Stimulated activated CD4-positive, alpha-beta T cell treated with anti-CD3 and anti-CD28 coated beads, TNF-alpha, amount 100 ng/mL, for 48 hours (primary cell): ENCODE results near the gene FBXL17.

Experiments
- DNase-seq, 3 donors: peaks; one replicate each; pipeline ENCODE4 v3.0.0-alpha.2; 2020; ENCODE audit warnings: low read depth in 3 of 3

Gene FBXL17

DNA sequence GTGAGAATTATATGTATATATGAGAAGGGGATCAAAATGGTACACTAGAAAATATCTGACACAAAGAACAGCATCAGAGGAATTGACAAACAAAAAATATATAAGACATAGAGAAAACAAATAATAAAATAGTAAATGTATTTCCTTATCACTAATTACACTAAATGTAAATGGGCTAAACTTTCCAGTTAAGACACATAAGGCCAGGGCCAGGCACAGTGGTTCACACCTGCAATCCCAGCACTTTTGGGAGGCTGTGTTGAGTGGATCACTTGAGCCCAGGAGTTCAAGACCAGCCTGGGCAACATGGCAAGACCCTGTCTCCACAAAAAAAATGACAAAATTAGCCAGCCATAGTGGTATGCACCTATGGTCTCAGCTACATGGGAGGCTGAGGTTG lies 8.5 kb downstream of the FBXL17 start:
- no peak for DNase-seq

DNA sequence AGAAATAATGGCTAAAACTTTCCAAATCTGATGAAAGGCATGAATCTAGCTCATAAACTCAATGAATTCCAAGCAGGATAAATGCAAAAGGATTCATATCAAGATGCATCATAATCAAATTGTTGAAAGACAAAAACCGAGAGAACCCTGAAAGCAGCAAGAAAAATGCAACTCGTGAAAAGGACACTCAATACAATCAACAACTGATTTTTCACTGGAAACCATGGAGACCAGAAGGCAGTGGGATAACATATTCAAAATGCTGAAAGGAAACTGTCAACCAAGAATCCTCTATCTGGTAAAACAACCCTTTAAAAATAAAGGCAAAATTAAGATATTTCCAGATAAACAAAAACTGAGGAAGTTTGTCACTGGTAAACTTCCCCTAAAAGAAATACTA lies 9.5 kb downstream of the FBXL17 start:
- no peak for DNase-seq

DNA sequence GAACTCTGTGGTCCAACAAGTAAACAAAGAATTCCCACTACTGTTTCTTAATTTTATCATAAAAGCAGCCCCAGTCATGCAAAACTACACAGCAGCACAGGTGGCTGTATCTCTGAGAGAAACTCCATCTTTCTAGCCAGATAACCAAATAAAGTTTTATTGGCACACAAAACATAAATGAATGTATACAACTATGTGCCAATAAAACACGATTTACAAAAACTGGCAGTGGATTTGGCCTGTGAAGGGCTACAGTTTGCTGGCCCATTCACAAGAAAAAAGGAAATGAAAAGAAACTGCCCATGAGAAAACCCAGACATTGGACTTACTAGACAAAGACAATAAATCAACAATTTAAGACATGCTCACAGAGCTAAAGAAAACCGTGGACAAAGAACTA lies 10.6 kb downstream of the FBXL17 start:
- DNase-seq: no peak

DNA sequence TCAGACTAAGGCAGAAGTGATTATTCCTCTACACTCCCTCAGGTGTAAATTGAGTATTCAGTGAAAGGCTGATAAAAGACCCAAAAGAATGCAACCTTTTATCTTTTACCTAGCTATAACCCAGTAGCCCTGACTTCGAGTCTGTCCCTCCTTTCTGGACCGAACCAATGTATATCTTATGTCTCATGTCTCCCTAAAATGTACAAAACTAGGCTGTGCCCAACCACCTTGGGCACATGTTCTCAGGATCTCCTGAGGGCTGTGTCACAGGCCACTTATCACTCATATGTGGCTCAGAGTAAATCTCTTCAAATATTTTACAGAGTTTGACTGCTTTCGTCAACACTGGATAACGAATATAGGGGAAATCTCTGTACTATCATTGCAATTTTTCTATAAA lies 12.7 kb downstream of the FBXL17 start:
- DNase-seq: no peak

DNA sequence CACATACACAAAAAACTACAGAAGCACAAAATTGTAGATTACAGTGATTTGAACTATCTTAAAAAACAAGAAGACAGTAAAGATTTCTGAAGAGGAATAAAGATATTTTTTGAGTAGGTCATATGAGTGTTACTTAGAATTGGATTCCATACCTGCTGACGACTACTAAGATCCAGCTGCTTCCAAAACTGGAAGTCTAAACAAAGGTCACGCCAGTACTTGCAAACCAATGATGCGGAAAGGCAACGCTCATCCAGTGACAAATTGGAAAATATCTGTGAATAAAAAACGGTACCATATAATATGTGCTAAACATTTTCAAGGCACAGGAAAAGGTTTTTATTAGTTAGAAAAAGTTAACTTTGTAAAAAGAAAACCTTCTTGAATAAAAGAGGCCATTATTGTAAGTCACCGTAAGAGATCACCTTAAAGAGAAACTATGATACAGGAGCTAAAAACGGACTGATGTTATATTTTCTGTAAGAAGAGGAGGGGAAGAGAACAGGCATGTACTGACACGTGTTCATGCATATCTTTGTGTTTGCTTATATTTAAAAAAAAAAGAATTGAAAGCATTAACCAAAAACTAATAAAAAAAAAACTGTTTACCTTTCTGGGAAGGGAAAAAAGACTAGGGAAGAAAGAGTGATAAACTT lies 14.1 kb downstream of the FBXL17 start:
- DNase-seq: no peak

DNA sequence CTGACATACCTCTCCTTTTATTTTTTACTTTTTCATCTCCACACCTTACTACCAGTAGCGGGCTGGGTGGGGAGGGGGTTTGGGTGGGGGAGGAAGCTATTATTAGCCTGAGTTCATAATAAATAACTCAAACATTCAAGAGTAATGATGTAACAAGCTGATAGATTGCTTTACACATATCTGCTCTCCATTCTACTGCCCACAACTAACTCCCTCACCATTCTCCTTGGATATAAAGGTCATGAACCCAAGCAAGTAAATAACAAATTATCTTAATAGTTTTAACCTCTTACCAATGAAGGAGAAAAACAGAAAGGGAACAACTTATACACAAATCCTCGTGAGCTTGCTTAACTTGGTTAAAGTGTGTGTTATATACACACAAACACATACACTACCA lies 15.4 kb downstream of the FBXL17 start:
- DNase-seq: no peak

DNA sequence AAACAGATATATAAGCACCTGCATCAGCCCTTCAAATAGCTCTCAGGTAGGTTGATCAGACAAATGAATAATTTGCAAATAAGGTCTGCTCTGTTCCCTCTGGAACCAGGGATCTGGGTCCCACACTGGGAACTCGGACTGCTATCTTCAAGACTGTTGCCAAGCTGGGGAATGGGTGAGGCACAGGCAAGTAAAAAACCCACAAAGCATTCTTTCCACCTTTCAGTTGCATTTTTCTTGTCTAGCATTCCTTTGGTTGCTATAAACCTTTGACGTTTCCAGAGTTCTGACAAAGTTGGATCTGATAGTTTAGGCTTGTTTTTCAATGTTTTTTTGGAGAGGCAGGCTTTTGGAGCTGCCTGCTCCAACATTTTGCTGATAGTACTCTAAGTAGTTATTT lies 20.1 kb downstream of the FBXL17 start:
- no peak for DNase-seq

DNA sequence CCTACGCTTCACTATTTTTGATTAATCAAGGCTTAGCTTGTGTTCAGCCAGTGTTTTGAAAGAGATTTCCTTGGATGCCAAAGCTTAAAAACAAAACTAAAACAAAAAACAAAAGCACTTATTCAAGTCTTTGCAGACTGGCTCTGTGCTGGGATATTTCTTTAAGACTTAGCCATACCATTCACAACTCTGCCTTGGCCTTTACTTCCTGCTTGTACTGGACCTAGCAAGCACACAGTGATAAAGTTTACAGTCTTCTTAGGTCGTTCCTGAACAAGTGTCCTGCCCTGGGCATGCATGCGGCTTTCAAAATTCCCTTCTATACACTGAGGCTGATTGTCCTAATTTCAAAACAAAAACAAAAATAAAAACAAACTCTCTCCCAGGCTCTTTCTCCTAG lies 20.7 kb downstream of the FBXL17 start:
- DNase-seq: no peak

DNA sequence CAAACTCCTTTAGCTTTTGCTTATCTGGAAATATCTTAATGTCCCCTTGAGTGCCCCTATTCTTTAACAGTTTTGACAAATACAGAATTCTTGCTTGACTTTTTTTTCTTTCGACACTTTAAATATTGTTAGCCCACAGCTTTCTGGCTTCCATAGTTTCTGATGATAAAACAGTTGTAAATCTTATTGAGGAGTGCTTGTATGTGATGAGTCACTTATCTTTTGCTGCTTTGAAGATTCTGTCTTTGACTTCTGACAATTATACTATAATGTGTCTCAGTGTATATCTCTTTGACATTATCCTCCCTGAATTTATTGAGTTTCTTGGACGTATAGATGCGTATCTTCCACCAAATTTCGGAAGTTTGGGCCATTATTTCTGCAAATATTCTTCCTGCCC lies 21.6 kb downstream of the FBXL17 start:
- no peak for DNase-seq

DNA sequence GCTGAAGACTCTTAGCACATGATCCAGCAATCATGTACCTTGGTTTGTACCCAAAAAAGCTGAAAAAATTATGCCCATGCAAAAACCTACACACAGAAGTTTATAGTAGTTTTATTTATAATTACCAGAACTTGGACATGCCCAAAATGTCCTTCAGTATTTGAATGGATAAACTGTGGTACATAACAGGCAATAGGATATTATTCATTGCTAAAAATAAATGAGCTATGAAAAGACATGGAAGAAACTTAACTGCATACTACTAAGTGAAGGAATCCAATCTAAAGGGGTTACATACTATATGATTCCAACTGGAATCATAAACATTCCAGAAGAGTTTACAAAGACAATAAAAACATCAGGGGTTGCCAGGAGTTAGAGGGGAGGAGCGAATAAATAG lies 25.6 kb downstream of the FBXL17 start:
- no peak for DNase-seq

DNA sequence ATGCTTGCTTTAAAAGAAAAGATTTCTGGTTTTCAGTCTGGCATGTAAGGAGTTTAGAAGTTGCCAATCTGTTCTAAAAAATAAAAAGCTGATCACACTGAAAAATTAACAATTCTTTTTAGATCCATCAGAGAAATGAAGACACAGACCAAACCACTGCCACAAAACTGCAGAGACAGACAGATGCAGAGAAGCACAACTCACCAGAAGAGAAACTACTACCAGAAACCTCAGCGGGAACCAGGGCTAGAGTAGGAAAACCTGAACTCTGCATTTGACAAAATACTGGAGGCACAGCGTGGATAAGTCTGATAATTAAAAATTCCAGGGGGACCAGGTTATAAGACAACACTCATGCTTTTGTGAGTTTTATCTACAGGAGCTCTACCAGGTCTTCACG lies 28.8 kb downstream of the FBXL17 start:
- no peak for DNase-seq

DNA sequence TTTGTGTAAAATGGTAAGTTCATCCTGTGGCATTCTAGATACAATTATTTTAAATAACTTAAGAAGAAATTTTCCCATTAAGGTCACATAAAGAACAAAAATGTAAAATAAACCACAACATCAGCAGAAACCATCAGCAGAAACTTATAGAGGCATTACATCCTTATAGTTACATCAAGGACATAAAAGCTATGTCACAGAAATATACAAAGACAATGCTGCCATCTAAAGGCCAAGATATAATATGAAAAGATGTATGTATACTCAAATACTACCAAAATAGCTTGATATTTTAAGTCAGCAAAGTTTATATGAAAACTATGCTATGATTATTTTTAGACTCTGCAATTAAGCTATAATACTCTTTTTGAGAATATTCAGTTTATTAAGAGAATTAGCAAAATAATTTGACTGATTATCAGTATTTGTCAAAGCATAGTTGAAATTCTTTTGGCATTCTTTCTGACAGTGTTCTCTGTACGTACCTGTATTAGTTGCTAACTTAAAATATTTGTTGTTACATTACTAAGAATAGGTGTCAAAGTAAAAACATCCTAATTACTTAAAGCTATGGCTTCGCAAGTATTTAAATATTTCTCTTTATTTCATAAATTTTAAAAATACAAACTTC lies 36.2 kb downstream of the FBXL17 start:
- DNase-seq: no peak

DNA sequence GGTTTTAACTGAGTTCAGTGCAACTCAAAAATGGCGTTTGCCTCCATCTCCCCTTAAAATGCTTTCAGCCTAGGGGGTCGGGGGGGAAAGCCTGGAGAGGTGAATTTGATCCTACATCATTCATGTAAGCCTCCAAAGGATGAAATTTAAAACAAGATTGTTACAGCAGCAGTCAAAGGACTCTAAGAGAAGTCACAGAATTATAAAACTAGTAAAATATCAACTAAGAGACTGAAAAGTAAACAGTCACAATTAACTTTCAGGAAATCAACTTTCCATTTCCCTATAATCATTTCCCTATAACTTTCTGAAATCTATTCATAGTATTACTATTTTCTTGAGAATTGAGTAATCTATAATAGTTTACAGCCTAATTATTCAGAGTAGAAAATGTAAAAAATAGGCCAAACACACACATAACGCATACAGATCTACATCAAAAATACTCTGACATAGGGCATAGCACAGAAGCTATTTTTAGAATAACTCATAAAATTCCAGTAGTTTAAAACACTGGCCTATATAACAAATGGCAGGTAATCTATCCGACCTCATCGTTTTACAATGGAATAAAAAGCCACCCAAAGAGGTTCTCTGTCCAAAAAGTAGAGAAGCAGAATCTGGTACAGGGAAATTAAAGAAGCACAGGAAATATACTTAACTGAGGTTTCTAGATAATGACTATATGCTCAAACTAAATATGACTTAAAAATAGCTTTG lies 37.6 kb downstream of the FBXL17 start:
- no peak for DNase-seq

DNA sequence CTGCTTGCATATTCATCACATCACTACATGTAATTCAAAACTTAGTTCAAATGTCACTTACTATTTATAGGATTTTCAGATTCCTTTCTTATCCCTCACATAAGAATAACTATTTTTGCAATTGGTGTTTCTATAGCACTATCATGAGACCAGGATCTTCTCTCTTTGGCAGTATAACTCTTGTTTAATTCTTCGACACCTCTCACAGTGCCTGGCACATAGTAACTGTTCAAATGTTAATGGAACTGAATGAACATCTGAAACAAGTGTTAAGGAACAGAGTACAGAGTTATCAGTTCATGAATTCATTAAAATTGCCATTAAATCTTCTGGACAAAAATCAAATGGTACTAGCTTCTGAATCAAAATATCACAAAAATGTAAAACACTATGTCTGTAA lies 40.0 kb downstream of the FBXL17 start:
- DNase-seq: no peak

DNA sequence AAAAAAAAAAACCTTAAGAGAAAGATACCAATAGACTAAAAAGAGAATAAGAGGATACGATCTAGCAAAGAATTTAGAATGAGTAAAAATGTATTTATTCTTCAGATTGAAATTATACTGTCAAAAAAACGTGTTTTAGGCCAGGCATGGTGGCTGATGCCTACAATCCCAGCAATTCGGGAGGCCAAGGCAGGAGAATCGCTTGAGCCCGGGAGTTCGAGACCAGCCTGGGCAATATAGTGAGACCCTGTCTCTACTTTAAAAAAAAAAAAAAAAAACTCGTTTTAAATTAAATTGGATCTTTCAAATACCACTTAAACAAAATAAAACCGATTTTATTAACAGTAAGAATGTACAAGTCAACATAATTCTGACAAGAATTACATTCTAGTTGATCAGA lies 41.8 kb downstream of the FBXL17 start:
- DNase-seq: no peak

DNA sequence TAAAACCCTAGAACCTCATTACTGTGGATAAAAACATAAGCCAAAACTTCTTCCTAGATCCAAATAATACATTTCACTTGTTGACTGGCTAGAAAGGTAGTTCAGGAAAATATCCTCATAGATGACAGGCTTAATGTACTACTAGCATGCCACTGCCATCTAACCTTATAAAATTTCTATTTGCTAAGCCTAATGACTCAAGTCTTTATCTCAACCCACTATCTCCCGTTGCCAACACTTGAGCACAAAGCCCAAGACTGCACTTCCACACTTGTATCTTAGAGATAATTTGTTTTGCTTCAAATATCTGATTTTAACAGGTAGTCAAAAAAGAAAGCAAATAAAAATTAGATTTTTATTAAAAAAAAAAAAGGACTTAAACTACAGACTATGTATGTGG lies 42.7 kb downstream of the FBXL17 start:
- DNase-seq: no peak

DNA sequence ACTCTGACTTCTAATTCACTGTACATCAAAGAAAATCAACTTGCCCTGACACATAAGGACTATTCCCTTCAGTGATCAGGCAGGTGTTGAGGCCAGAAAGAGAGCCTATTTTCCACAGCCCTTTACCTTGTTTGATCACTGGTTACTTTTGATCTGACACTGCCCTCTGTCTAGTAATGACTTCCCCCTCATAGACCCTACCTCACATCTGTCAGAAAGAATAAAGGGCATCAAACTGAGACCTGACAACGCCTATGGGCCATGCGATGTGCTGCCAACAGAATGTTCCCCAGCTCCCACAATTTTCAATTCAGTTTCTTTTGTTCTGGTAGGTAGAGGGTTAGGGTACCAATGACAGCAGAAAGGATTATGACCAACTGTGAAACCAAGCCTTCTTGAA lies 47.7 kb downstream of the FBXL17 start:
- no peak for DNase-seq

DNA sequence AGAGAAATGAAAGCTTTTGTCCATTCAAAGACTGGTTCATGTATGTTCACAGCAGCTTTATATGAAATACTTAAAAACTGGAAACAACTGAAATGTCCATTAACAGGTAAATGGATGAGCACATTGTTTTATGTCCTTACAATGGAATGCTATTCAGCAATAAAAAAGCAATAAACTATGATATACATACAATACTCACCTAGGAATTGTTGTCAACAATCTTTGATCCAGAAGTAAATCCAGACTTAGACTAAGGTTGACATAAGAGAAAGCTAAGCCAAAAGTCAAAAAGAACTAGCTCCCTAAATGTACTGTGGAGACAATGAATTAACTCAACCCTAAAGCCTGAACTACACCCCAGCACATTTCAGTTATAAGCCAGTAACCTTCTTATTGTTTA lies 54.9 kb downstream of the FBXL17 start:
- DNase-seq: no peak

DNA sequence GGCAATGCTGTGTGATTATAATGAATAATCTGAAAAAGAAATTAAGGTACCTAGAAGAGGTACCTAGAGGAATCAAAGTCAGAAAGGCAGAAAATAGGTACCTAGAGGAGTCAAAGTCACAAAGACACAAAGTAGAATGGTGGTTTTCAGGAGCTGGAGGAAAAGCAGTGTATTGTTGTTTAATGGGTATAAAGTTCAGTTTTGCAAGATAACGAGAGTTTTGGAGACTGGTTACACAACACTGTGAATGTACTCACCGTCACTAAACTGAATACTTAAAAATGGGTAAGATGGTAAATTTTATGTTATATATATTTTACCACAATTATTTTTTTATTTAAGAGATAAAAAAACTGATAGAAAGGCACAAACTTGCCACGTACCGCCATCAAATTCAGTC lies 57.0 kb downstream of the FBXL17 start:
- DNase-seq: no peak

DNA sequence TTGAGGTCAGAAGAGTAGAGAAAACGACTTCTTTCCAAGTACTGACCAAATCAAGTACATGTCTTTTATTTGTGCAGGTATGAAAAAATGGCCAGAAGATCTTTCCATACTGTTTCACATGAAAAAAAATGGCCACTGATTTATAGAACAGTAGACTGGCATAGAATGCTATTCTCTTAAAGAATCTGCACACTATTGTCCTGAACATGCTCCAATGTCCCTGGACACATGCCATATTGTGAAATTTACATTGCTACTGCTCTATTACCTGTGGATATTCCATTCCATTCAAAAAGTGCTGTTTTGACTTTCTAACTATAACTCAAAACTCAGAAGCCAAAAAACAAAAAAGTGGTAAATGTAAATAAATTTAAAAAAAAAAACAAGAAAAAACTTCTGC lies 60.6 kb downstream of the FBXL17 start:
- DNase-seq: no peak

DNA sequence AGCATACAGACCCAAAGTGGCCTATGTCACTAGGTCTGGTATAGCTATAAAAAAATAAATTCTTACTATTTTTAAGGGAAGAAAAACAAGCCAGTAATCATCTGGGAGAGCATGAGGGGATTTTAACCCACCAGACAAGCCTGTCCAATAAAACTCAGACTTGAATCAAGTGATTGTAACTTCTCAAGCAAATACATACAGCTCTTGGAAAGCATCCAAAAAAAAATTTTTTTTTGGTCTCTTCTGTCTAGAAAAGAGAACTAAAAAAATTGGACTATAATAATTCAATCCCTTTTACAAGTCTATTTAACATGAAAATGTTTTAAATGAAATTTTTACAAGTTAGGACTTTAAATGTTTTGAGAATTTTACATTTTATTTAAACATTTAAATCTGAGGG lies 61.7 kb downstream of the FBXL17 start:
- no peak for DNase-seq

DNA sequence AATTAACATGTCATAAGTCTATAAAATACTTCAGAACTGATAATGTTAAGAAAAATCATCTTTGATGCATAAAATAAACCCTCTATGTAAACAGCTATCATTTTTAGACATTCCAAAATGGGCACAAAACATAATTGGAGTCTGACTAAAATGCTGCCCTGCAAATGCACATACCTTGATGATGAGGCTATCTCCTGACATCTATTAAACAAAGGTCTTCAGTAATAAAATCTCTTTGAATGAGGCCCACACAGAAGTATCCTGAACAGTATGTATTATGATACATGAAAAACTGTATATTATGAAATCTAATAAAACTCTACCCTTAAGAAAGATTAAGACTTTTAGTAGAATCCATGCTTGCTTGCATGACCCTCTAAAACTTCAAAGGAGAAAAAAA lies 66.1 kb downstream of the FBXL17 start:
- no peak for DNase-seq

DNA sequence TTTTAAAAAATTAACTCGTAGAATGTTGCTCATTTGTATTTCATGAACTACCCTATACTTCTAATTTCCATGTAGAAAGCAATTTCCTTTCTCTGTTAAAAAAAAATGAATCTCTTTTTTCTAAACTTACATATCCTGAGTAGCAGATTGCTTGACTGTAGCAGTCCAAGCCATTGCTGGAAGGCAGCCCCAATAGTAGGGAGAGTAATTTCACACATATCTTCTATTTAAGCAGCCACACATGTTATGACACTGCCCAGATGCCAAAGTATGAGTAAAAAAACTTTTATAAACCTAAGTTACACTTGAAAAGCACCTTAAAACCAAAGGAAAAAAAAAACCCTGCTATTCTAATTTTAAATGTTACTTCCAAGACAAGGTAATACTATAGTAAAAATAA lies 69.6 kb downstream of the FBXL17 start:
- no peak for DNase-seq

DNA sequence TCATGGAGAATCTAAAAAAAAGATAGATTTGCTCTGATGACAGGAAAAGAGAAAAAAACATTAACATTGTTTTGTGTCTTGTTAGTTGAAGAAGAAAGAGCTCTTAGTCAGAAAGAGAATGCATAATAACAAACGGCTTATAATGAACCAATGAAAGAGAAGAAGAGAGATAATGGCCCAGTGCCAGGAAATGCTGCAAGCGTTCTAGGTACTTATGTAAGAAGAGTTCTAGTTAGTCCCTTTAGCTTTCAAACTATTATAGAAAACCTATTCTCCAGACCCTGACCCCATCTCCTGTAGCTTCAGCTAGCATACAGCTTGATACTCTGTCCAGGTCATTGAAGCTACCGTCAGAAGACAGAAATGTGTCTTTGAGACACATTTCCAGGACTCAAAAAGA lies 70.2 kb downstream of the FBXL17 start:
- DNase-seq: no peak
